Stimulated activated CD8-positive, alpha-beta memory T cell treated with anti-CD3 and anti-CD28 coated beads, Interleukin-12 subunit alpha, Interleukin-12 subunit beta, amount 100 ng/mL, for 24 hours (primary cell): ENCODE measurements around the gene RBPJL.

ENCODE experiments used
- DNase-seq: peaks from one replicate; pipeline ENCODE4 v3.0.0-alpha.2; 2020; ENCODE audit errors: extremely low read depth

The RBPJL gene

DNA sequence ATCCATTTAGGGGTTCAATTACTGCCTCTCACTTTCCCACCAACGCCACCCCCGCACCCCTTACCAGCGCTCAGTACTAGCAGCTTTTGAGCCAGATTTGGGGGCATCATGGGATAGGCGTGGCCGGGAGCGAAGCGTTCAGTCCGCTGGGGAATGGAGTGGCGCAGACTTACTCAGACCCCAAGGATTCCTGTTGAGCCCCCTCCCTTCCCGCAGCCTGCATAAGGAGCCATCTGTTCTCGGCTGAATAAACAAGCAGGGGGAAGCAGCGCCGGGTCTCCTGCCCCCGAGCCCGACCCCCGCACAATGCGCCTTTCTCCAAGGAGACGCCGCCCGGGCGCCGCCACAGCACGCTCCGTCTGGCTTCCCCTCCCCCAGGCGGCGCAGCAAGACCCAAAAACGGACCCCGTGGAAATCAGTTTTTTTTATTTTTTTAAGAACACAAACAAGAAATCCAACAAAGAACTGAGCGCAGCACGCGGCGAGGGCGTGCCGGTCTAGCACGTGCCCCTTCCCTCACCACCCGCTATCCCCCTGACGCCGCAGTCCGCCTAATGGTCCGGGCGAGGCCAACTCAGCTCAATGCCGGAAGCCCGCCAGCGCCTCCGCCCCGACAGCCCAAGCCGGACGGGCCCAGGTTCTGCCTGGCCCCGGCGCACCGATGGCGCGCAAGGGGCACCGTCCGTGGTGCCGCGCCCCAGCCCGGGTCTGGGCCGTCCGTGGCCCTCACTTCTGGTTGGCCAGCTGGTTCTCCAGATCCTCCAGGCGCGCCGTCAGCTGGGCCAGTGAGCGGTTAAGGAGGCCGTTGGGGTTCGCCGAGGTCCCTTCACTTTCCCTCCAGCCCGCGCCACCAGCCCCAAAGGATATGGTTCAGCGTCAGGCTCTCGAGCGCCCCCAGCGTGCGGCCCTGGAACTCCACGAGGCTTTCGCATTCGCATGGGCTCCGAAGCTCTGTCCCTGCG, 13.3 kb upstream of the RBPJL start:
- DNase-seq = no peak

DNA sequence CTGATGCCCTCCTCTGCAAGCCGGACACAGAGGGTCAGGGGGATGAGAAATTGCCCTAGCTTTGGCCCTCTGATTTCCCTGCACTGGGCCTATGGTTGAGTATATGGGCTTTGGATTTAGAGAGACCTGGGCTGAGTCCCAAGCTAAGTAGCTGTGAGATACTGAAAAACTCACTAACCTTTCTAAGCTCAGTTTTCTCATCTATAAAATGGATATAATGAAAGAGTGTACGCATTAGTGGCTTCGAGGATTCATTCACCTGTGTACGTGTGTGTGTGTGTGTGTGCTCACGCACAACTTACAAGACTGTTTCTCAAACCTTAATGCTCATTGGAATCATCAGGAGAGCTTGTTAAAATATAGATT, 12.7 kb upstream of the RBPJL start:
- DNase-seq = no peak

DNA sequence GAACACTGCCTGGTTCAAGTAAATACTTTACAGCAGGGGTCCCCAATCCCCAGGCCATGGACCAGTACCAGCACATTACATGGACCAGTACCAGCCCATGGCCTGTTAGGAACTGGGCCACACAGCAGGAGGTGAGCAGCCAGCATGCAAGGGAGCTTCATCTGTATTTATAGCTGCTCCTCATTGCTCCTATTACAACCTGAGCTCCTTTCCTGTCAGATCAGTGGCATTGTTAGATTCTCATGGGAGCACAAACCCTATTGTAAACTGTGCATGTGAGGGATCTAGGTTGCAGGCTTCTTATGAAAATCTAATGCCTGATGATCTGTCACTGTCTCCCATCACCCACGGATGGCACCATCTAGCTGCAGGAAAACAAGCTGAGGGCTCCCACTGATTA, 12.0 kb upstream of the RBPJL start:
- DNase-seq = no peak

DNA sequence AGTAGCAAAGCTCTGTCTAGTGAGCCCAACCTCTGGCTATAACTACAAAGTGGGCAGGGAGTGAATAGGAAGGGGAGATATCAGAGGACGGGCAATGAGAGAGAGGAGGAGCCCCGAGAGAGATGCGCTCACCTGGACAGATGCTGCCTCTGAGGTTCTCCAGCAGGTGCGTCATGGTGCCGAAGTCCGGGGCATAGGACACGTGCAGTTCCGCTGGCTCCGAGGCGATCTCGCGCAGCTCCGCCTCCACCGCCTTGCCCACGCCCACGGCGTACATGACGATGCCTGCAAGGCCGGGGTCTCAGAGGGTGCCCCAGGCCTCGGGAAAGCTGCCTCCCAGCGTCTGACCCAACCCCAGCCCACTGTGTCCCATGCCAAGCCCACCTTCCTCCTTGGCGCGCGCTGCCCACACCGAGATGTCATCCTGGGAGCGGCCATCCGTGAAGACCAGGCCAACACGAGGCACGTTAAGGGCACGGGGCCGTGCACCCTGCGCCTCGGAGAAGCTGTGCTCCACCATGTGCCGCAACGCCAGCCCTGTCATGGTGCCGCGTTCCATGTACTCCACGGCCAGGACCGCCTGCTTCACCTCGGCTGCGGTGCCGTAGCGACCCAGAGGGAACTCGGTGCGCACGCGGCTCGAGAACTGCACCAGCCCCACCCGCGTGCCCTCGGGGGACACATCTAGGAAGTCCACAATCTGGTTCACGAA, 8.7 kb upstream of the RBPJL start:
- DNase-seq = no peak

DNA sequence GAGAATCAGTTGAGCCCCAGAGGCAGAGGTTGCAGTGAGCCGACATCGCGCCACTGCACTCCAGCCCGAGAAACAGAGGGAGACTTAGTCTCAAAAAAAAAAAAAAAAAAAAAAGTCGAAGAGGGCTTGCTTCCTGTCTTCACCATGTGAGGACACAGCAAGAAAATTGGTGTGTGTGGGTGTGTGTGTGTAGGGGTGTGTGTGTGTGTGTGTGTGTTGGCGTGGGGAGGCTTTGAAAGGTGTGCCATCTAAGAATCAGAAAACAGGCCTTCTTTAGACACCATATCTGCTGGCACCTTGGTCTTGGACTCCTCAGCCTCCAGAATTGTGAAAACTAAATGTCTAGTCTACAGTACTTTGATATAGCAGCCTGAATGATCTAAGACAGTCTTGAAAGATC, 6.9 kb upstream of the RBPJL start:
- DNase-seq = no peak

DNA sequence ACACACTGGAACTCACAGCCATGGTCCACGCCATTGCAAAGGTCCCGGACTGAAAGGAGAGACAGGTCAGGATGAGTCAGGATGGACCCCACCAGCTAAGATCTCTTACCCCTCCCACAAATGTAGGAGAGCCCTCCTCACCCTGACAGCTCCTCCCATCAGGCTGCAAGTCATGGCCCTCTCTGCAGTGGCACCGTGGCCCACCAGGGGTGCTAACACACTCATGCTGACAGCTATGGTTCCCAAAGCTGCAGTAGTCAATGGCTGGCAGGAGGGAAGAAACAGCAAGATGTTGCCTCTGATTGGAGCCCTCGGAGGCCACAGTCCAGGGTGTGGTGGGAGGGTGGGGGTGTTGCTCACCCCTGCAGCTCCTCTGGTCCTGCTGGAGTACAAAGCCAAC, 5.7 kb upstream of the RBPJL start:
- DNase-seq = no peak

DNA sequence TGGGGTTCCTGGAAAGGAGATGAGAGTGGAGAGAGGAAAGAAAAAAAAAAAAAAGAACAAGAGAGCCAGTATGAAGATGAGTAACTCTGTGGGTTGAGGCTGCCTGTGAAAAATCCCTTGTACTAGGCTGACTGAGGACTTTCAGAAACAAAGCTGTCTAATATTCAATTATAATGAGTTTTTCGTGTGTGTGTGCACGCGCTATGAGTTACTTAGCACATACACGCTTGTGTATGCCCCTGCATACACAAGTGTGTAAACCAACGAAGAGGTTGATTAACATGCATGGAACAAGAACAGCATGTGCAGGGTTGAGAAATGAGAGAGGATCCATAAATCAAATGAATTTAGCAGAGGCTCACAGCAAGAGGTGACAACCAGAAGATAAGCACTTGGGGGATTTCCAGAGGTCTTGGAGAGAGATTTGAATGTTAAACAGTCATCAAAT, 4.8 kb upstream of the RBPJL start:
- DNase-seq = no peak

DNA sequence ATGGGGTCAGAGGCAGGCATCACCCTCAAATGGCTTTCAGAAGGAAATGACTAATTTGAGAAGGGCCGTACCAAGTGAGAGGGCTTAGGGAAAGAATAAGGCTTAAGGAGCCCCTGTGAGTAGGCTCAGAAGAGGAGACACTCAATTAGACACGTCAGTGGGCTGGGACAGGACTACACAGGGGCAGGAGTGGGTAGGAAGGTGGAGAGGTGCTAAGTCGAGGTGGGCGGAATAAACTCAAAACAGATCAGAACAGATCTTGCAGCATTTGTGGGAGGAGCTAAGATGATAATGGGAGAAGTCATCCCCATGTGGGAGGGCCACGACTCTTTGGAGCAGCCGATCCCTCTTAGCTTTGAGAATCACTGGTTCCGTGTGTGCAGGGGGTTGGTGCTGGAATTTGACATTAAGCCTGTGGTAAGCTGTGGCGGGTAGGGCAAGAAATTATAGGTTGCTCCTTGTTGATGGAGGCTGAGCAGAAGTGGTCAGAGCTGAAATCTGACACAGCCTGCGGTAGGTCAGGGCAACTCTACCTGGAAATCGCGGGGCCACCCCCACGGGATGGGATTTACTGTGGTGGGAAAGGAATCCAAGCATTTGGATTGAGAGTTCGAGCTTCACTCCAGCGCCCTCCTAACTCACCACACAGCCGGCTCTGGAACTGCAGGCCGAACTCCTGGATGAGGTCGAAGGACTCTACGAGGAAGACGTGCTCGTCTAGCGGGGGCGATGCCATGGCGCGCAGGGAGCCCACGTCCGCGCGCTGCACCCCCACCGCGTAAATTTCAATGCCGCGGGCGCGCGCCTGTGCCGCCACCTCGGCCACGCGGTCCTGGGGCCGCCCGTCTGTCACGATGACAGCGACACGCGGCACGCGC, 2.8 kb upstream of the RBPJL start:
- no peak for DNase-seq

DNA sequence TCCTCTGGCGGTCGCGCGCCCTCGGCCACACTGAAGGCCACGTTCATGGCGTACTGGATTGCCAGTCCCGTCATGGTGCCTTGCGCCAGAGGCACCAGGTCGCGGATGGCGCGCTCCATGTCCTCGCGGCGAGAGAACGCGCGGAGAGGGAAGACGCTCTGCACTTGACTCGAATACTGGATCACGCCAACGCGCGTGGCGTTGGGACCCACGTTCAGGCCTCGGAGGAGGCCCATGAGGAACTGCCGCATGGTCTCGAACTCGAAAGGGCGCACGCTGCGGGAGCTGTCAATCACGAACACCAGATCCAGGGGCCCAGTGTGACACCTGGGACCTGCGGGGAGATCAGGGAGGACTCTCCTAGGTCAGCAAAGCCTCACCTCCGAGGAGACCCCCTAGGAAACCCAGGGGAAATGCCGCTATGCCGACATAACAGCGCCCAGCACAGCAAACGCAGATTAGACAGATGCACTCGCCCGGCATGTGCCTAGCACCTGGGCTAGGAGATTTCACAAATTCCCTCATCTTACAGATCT, 2.1 kb upstream of the RBPJL start:
- DNase-seq = no peak

DNA sequence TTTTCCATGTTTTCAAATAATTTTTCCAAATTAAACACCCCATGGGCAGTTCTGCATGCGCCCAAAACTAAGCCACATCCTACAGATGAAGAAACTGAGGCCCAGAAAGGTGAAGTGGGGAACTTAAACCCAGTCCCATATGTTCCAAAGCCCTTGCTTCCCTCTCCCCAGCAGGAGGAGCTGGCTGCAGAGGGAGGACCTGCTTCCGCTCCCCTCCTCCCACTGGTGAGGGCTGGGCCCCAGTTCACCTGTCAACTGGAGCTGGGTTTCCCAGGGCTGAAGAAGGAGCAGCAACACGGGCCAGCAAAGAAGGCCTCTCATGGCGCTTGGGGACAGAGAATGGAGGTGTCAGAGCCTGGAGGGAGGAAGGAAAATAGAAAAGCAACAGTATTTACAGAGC, 1.4 kb upstream of the RBPJL start:
- DNase-seq = no peak

DNA sequence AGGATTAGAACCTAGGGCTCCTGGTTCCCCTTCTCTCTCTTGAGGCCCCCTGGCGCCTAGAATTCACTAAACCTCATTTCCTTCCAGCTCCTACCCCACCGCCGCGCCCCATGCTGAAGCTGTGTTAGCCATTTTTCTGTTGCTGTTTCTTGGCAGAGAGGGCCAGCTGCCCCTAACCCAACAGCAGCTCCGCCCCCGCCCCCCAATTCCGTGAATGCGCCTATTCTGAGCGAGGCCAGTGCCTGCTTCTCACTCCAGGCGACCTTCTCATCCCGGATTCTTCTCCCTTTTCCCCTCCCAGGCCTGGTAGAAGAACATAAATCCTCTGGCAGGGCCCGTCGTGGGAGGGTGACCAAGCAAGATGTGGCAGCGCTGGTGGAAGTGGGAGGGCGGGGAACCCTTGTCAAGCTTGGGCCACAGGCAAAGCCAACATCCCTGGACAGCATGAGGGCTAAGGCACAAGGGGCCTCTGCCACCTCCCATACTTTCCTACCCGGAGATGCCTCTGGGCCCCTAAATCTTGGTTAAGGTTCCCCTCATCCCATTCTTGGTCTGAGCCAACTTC, 518 bp downstream of the RBPJL start:
- DNase-seq = no peak

DNA sequence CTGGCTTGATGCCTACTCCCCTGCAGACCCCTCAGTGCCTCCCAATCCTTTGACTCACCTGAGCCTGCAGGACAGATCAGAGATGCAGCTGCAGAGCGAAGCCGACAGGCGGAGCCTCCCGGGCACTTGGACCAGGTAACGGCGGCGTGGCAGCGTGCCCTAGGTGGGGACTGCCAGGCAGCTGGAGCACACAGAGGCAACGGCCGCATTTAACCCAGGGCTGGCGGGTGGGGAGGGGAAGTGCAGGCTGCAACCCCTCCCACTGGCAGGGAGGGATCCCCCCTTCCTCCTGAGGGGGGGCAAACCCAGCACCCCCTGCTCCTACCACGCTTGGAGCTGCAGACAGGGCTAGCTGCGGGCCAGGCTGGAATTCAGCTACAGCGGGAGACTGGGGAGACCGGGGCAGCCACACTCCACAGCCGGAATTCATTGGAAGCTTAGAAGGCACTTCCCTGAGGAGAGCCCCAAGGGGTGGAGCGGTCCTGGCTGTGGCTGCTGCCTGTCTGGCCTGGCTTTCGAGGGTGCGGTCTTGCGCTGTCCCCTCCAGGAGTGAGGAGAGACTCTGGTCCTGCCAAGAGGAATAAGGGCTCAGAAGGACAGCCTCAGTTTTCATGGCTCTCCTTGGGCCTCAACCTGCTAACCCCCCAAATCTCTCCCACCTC, 1.6 kb downstream of the RBPJL start, which contains the start of gene MATN4:
TSS of gene MATN4 (minus strand) at position 183 of the 662 bp plus-strand sequence. CDS start 2,717 bp downstream, outside the sequence.
- no peak for DNase-seq

DNA sequence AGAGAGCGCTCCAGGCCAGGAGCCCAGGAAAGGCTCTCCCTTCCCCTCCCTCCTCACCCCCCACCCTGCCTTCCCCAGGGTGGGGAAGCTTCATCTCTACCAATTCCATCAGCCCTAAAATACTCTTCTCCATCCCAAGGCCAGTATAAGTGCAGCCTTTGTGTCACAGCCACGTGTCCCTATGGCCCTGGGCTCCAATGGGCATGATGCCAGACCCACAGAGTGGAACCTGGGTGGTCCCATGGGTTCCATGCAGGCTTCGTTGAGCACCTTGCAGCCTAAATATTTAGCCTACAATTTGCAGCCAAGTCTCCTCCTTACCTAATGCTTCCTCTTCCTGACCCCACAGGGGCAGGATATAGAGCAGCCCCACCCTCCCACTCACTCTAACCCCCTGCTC, 2.4 kb downstream of the RBPJL start:
- no peak for DNase-seq

DNA sequence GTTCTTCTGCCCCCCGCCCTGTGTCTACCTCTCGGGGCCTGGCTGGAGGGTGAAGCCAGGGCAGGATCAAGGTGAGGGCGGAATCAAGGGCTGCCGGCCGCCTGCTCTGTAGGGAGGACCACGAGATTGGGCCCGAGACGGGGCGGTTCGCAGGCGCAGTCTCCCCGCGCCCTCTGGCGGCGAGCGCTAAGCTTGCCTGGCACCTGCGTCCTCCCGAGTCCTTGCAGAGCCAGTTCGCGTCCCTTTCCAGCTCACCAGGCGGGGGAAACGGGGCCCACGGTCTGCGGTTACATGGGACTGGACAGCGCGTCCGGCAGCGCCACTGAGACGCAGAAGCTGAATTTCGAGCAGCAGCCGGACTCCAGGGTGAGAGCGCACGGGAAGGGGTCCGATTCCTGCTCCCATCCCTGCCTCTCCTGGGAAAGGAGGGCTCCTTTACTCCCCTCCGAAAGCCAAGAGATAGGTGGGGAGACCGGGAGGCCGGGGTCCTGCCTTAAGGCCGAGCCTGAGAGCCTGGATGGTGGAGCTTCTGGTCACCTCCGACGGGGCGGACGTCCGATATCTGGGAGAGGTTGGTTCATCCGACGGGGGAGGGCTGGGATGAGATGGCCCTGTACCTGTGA, 5.1 kb downstream of the RBPJL start:
- no peak for DNase-seq

DNA sequence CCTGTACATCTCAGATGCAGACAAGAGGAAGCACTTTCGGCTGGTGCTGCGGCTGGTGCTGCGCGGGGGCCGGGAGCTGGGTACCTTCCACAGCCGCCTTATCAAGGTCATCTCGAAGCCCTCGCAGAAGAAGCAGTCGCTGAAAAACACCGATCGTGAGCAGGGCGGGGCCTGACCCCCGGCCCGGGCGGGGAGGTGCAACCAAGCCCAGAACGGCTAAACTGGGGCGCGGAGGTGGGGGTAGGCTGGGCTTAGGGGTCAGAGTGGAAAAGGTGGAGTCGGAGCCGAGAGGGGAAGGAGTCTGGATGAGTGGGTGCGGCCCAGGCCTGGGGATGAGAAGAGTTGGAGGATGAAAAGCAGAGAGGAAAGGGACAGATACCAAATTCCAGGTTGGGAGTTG, 5.6 kb downstream of the RBPJL start:
- DNase-seq = no peak

DNA sequence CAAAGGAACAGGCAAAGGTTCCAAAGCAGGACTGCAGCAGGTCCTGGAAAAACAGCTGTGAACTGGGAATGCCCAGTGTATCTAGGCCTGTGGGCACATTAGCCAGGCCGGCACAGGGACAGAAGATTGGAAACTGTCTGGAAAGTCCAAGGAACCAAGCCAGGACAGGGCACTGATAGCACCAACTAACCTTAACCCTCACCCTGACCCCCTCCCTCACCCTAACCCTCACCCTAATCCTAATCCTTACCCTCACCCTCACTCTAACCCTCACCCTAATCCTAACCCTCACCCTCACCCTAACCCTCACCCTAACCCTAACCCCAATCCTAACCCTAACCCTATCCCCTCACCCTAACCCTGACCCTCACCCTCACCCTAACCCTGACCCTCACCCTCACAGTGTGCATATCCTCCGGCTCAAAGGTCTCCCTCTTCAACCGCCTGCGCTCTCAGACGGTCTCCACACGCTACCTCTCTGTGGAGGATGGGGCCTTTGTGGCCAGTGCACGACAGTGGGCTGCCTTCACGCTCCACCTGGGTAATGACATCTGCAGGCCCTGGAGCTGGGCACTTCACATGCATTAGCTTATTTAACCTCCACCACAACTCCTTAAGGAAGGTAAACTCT, 6.5 kb downstream of the RBPJL start:
- DNase-seq = no peak

DNA sequence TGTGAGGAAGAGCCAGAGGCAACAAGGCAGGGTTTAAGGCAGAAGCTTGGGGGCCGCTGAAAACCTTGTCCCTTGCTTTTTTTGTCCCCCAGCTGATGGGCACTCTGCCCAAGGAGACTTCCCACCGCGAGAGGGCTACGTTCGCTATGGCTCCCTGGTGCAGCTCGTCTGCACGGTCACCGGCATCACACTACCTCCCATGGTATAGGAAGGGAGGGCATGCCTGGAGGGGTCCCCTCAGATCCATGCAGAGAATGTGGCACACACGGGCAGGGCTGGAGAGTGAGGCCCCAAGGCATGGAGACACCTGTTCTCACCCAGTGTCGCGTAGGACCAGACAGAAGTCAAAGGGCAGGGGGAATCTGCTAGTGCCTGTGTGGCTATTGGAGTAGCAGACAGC, 7.3 kb downstream of the RBPJL start:
- DNase-seq = no peak

DNA sequence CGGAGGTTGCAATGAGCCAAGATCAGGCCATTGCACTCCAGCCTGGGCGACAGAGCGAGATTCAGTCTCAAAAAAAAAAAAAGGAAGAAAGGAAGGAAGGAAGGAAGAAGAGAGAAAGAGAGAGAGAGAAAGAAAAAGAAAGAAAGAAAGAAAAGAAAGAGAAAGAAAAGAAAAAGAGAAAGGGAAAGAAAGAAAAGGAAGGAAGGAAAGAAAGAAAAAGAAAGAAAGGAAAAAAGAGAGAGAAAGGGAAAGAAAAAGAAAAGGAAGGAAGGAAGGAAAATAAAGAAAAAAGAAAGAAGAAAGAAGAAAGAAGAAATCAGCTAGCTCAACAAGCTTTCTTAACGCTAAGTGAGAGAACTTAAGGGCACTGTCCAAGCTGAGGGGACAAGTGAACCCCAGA, 9.0 kb downstream of the RBPJL start:
- no peak for DNase-seq

DNA sequence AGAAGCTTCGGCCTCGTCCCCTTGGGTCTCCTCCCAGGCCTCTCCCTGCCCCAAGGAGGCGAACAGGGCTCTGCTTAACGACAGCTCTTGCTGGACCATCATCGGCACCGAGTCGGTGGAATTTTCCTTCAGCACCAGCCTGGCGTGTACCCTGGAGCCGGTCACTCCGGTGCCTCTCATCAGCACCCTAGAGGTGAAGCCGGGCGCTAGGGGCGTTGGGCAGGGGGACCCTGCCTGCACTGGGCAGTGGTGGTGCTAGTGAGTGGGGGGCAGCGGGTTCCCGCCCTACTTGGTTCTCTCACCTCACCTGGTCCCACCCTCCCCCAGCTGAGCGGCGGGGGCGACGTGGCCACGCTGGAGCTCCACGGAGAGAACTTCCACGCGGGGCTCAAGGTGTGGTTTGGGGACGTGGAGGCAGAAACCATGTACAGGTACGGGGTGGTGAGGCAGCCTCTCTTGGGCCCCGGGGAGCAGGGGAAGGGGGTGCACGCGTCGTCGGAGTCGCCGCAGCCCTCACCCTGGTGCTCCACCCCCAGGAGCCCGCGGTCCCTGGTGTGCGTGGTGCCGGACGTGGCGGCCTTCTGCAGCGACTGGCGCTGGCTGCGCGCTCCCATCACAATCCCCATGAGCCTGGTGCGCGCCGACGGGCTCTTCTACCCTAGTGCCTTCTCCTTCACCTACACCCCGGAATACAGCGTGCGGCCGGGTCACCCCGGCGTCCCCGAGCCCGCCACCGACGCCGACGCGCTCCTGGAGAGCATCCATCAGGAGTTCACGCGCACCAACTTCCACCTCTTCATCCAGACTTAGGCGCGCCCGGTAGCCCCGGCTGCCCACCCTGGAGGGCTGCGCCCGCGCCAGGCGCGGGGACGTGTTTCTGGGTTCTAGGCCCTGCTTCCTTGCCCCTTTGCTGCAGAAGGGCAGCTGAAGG, 9.8 kb downstream of the RBPJL start:
- no peak for DNase-seq
